Neural cell (in vitro differentiated cells): Measurements from ENCODE around the gene PCP4L1.

Experiments used
- CTCF ChIP-seq: fragments of 450-650 bp; IDR thresholded peaks from 2 replicates; pipeline ENCODE4 v1.5.1; 2014; ENCODE audit warnings: antibody characterized with exemption, mild to moderate bottlenecking, moderate library complexity; ENCODE audit not compliant: poor library complexity, severe bottlenecking
- EP300 ChIP-seq: fragments of 450-650 bp; conservative IDR thresholded peaks from 2 replicates; pipeline ENCODE4 v1.6.1; 2014; ENCODE audit warnings: antibody characterized with exemption, mild to moderate bottlenecking, moderate library complexity; ENCODE audit not compliant: poor library complexity, severe bottlenecking
- EZH2 ChIP-seq: fragments of 200-600, 300-800 bp; shearing (Covaris generic), sonication (generic); IDR thresholded peaks from 2 replicates; pipeline ENCODE4 v1.6.1; 2014; ENCODE audit warnings: antibody characterized with exemption, low read length, borderline replicate concordance, mild to moderate bottlenecking; ENCODE audit not compliant: insufficient read depth, poor library complexity, severe bottlenecking
- POLR2AphosphoS5 ChIP-seq: IDR thresholded peaks from 2 replicates; pipeline ENCODE4 v1.6.1; 2012
- RAD21 ChIP-seq: fragments of 450-650 bp; conservative IDR thresholded peaks from 2 replicates; pipeline ENCODE4 v1.6.1; 2014; ENCODE audit warnings: antibody characterized with exemption, mild to moderate bottlenecking, moderate library complexity
- REST ChIP-seq: IDR thresholded peaks from 2 replicates; pipeline ENCODE4 v1.6.1; 2012; ENCODE audit warnings: borderline replicate concordance
- TAF1 ChIP-seq: IDR thresholded peaks from 2 replicates; pipeline ENCODE4 v1.6.1; 2012; ENCODE audit warnings: low read depth

- TF ChIP-seq CTCF (no peak), EP300 (no peak), POLR2AphosphoS5 (no peak), REST (no peak), EZH2 (no peak), RAD21 (no peak), TAF1 (no peak)
Measured at GRCh38 chr1:161313554-161314200, 55.1 kb downstream of the PCP4L1 start.
